Measurements from ENCODE around the gene ABLIM3.

ABLIM3 gene

DNA sequence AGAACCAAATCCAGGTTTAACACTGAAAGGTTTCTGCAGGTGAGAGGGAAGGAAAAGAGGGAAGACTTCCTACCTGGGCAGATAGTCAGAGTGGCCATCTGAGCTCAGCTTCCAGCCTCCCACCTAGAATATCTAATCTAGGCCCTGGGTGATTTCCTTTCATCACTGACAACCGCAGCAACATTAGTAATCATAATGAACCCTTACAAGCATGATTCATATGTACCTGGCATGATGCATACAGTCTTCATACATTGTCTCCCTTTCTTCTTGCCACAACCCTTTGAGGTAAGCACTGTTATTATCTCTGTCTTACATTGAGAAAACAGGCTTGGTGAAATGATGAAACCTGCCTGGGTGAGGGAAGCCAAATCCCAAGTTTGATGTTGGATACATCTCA, 143.9 kb downstream of the ABLIM3 start:
- peaks cover 6% of the 10 kb centered on the region for H3K27me3 ChIP-seq (ENCODE audit: insufficient read depth, poor library complexity, severe bottlenecking)
- H3K27ac ChIP-seq (replicated peaks): no peak overlapping the region
- TF ChIP-seq, protein P1, sequence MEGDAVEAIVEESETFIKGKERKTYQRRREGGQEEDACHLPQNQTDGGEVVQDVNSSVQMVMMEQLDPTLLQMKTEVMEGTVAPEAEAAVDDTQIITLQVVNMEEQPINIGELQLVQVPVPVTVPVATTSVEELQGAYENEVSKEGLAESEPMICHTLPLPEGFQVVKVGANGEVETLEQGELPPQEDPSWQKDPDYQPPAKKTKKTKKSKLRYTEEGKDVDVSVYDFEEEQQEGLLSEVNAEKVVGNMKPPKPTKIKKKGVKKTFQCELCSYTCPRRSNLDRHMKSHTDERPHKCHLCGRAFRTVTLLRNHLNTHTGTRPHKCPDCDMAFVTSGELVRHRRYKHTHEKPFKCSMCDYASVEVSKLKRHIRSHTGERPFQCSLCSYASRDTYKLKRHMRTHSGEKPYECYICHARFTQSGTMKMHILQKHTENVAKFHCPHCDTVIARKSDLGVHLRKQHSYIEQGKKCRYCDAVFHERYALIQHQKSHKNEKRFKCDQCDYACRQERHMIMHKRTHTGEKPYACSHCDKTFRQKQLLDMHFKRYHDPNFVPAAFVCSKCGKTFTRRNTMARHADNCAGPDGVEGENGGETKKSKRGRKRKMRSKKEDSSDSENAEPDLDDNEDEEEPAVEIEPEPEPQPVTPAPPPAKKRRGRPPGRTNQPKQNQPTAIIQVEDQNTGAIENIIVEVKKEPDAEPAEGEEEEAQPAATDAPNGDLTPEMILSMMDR (IDR thresholded peaks at IDR 0.05; ENCODE audit: insufficient read depth, low read length): no peak
- TF ChIP-seq SPI1 (IDR thresholded peaks at IDR 0.05; ENCODE audit: borderline replicate concordance, low read depth) (no peak), POLR2AphosphoS5 (IDR thresholded peaks at IDR 0.05; ENCODE audit: low read depth) (no peak), GABPA (IDR thresholded peaks at IDR 0.05; ENCODE audit: low read depth) (no peak)
- TF ChIP-seq, protein P2, sequence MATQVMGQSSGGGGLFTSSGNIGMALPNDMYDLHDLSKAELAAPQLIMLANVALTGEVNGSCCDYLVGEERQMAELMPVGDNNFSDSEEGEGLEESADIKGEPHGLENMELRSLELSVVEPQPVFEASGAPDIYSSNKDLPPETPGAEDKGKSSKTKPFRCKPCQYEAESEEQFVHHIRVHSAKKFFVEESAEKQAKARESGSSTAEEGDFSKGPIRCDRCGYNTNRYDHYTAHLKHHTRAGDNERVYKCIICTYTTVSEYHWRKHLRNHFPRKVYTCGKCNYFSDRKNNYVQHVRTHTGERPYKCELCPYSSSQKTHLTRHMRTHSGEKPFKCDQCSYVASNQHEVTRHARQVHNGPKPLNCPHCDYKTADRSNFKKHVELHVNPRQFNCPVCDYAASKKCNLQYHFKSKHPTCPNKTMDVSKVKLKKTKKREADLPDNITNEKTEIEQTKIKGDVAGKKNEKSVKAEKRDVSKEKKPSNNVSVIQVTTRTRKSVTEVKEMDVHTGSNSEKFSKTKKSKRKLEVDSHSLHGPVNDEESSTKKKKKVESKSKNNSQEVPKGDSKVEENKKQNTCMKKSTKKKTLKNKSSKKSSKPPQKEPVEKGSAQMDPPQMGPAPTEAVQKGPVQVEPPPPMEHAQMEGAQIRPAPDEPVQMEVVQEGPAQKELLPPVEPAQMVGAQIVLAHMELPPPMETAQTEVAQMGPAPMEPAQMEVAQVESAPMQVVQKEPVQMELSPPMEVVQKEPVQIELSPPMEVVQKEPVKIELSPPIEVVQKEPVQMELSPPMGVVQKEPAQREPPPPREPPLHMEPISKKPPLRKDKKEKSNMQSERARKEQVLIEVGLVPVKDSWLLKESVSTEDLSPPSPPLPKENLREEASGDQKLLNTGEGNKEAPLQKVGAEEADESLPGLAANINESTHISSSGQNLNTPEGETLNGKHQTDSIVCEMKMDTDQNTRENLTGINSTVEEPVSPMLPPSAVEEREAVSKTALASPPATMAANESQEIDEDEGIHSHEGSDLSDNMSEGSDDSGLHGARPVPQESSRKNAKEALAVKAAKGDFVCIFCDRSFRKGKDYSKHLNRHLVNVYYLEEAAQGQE (IDR thresholded peaks at IDR 0.05; ENCODE audit: insufficient replicate concordance, low read depth): no peak
- no peak for DNase-seq (ENCODE audit: low read depth in 1 of 2, low spot score in 1 of 2)
- no peak overlapping the region for H3K4me3 ChIP-seq (replicated peaks; ENCODE audit: insufficient read depth, low read length)

DNA sequence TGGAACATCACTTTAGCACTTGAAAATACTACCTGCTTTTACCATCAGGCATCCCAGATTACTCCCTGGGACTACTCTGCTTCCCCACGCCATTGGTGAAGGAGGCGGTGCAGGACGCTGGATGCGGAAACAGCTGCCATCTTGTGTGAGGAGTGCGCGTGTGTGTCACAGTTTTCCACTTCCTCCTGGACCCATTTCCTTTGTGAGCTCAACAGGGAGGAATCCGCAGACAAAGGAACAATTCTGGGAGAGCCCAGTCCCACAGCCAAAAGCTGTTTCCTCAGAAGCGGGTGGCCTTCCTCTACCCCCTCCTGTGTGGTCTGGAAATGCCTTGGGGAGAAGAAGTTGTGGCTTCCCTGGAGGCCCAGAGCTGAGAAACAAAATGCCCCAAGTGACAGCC, 147.1 kb downstream of the ABLIM3 start:
- no peak overlapping the region for H3K27ac ChIP-seq (replicated peaks)
- TF ChIP-seq GABPA (IDR thresholded peaks at IDR 0.05; ENCODE audit: low read depth): no peak
- TF ChIP-seq, protein P1 (IDR thresholded peaks at IDR 0.05; ENCODE audit: insufficient read depth, low read length): no peak
- TF ChIP-seq, protein P2 (IDR thresholded peaks at IDR 0.05; ENCODE audit: insufficient replicate concordance, low read depth): no peak
- TF ChIP-seq POLR2AphosphoS5 (IDR thresholded peaks at IDR 0.05; ENCODE audit: low read depth): no peak
- no peak for TF ChIP-seq SPI1 (IDR thresholded peaks at IDR 0.05; ENCODE audit: borderline replicate concordance, low read depth)
- no peaks in the 10 kb centered on the region for H3K27me3 ChIP-seq (ENCODE audit: insufficient read depth, poor library complexity, severe bottlenecking)
- DNase-seq (ENCODE audit: low read depth in 1 of 2, low spot score in 1 of 2): no peak
- no peak overlapping the region for H3K4me3 ChIP-seq (replicated peaks; ENCODE audit: insufficient read depth, low read length)

DNA sequence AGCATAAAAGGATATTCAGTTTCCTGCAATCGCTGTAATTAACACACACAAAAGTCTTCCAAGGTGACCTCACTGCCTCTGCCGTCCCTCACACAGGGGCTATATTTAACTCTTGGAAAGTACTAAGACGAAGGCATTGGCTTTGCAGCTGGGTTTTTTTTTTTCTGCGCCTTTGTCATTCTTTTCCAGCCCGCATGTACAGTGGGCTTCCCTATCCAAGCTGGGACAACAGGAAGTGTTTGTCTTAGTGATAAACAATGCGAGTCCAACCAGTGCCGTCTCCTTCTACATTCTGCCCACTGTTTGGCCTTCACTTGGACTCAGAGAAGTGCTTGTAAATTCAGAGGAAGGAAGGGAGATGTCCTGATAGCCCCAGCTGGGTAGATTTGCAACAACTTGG, 148.0 kb downstream of the ABLIM3 start:
- TF ChIP-seq GABPA (IDR thresholded peaks at IDR 0.05; ENCODE audit: low read depth) (no peak), POLR2AphosphoS5 (IDR thresholded peaks at IDR 0.05; ENCODE audit: low read depth) (no peak)
- TF ChIP-seq, protein P2 (IDR thresholded peaks at IDR 0.05; ENCODE audit: insufficient replicate concordance, low read depth): no peak
- Histone ChIP-seq H3K27me3 (ENCODE audit: insufficient read depth, poor library complexity, severe bottlenecking) (no peaks in the 10 kb centered on the region), H3K4me3 (replicated peaks; ENCODE audit: insufficient read depth, low read length) (no peak overlapping the region), H3K27ac (replicated peaks) (no peak overlapping the region)
- no peak for DNase-seq (ENCODE audit: low read depth in 1 of 2, low spot score in 1 of 2)
